GM19193 (cell line): ENCODE measurements around the gene TFCP2.

Experiments used
- POLR2A ChIP-seq: IDR thresholded peaks from 4 replicates; pipeline ENCODE4 v1.6.1; 2011; ENCODE audit not compliant: insufficient read depth, insufficient read length; ENCODE audit errors: extremely low read depth

Gene TFCP2

DNA sequence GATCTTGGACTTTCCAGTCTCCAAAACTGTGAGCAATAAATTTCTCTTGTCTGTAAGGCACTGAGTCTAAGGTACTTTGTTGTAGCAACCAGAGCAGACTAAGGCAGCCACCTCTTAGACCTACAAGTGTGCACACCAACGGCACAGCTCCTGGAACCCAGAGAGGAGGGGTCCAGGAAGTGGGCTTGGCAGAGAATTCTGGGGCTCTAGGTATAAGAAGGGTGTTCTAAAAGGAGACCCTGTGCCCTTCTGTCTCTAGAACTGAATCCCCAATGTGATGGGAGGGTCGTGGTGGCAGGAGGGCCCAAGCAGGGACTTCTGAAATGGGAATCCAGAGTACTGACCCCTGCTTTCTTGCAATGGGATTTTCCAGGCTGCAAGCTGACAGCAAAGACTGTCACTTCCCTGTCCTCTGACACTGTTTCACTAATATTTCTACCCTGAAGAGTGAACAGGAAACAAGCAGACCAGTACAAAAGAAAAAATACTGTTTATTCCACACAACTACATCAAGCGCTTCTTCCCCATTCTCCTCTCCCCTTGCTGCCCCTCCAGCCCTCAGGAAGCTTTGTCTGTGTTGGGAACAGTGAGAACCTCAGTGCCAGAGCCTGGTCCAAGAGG, 13.6 kb upstream of the TFCP2 start:
- TF ChIP-seq POLR2A, result no peak

DNA sequence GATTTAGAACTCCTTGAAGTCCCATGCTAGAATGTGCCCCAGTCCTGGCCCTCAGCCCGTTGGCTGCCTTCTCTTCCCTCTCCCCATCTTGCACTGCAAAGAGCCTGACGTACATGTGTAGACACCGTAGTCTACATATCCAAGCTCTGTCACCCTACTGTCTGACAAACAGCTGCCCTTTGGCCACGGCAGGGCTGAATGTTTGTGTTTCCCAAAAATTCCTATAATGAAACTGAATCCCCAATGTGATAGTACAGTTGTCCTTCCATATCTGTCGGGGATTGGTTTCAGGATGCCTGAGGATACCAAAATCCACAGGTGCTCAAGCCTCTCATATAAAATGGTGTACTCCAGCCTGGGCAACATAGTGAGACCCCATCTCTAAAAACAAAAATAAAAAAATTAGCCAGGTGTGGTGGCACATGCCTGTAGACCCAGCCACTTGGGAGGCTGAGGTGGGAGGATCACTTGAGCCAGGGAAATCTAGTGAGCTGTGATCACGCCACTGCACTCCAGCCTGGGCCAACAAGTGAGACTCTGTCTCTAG, 12.3 kb upstream of the TFCP2 start:
- no peak for TF ChIP-seq POLR2A

DNA sequence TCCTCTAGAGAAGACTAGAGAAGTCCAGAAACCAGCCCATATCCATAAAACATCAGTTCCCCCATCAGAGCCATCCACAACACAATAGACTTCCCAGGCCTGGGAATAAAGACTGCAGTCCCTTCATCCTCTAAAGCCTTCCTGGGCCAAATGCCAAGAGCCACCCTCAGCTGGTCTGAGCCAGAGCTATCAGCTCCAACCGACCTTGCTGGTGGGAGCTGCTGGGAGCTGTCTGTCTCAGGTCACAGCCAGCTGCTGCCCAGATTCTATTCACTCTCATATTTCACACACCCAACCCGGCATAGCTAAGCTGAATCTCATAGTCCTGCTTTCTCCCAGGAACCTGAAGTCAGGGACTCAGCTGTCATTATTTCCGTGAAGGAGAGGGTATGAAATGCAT, 10.9 kb upstream of the TFCP2 start:
- TF ChIP-seq POLR2A, result no peak

DNA sequence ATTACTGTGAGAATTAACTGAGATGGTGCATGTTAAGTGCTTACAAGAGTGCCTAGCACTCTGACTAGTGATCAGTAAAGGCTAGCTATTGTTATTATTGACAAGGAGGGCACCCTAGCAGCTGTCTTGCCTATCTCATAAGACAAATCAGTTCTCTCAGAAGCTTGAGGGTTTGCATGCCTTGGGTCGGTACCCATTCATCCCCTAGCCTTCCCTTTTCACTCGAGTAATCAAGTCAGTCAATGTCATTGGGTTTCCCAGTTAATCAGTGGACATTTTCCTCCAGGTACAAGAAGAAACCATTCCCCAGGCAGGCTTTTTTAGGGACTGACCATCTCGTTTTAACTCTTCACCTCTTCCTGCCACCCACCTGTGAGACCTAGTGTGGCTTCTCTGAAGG, 10.4 kb upstream of the TFCP2 start:
- no peak for TF ChIP-seq POLR2A

DNA sequence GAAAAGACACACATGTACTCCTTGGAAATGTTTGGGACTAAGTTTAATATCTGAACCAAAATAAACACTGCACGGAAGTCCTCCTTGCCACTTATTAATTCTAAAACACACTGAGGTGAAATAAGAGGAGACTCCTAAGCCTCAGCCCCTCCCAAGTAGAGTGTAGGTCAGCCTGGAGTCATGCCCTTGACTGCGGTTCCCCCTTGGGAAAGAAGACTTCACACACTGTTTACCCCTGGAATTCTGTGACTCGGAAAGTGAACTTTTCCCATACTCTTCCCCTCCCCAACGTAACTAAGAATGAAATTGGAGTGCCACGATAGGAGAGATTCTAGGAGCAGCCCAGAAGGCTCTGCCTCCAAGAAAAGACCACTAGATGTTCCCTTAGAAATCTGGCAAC, 8.6 kb upstream of the TFCP2 start:
- TF ChIP-seq POLR2A, result no peak

DNA sequence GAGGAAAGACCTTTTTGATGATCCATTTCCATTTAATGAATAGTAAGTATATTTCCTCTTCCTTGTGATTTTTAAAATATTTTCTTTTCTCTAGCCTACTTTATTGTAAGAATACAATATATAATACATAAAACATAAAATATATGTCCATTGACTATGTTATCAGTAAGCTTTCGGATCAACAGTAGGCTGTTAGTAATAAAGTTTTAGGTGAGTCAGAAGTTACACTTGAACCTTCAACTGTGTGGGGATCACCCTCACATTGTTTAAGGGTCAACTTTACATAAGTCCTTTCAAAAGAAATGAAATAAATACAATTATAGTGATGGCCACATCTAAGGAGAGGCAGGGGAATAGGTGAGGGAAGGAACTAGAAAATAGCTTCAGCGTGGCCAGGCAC, 5.0 kb upstream of the TFCP2 start:
- no peak for TF ChIP-seq POLR2A

DNA sequence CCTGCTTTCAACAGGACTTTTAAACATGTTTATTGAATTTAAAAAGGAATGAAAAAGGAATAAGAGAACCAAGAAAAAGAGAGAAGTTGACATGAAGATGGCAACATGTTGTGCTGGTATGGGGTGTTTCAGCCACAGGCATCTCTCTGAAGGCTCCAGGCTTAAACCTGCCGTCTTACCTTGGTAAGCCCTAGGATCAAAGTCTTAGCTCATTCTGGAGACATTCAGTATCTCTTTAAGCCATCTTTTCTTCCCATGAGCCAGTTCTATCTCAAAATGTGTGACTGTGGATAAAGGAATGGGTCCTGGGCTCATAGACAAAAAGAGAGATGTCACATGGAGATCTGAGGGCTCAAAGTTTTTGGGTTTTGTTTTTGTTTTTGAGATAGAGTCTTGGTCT, 1.6 kb upstream of the TFCP2 start:
- no peak for TF ChIP-seq POLR2A

DNA sequence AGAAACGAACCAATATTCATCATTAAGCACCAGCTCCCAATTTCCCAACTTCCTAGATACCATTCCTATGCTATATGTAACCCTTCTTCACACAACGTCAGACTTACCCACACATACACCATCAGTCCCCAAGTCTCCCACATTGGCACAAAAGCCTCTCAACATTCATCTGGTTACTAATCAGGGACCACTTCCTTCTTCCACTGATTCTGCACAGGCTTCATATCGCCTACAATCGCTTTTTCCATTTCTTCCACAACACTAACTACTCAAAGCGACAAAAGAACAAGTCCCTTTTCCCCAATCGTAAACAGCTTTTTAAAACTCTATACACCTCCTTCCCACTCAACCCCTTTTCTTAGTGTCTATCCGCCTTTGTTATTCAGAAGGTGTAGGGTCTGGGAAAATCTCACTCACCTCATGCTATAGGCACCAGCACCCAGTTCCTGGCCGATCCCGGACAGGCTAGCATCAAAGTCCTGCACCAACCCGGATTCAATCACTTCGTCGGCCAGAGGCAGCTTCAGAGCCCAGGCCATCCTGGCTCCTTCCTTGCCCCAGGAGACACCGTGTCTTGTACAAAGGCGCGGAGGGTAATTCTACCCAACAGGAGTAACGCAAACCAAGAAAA, 936 bp downstream of the TFCP2 start:
- TF ChIP-seq POLR2A, result no peak

DNA sequence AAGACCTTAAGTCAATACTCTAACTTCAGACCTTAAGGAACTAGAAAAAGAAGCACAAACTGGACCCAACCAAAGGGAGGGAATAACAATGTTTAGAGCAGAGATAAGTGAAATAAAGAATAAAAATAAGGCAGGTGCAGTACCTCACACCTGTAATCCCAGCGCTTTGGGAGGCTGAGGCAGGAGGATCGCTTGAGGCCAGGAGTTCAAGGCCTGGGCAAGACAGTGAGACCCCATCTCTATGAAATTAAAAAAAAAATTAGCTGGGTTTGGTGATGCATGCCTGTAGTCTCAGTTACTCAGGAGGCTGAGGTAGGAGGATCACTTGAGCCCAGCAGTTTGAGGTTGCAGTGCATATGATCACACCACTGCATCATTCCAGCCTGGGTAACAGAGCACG, 9.1 kb downstream of the TFCP2 start:
- no peak for TF ChIP-seq POLR2A

DNA sequence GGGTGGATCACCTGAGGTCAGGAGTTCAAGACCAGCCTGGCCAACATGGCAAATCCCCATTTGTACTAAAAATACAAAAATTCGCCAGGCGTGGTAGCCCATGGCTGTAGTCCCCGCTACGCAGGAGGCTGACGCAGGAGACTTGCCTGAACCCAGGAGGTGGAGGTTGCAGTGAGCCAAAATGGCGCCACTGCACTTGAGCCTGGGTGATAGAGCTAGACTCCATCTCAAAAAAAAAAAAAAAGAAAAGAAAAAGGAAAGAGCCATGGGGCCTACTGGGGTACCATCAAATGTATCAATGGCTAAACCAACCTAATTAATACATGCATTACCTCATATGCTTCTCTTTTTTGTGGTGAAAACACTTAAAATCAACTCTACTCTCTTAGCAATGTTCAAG, 10.7 kb downstream of the TFCP2 start:
- no peak for TF ChIP-seq POLR2A

DNA sequence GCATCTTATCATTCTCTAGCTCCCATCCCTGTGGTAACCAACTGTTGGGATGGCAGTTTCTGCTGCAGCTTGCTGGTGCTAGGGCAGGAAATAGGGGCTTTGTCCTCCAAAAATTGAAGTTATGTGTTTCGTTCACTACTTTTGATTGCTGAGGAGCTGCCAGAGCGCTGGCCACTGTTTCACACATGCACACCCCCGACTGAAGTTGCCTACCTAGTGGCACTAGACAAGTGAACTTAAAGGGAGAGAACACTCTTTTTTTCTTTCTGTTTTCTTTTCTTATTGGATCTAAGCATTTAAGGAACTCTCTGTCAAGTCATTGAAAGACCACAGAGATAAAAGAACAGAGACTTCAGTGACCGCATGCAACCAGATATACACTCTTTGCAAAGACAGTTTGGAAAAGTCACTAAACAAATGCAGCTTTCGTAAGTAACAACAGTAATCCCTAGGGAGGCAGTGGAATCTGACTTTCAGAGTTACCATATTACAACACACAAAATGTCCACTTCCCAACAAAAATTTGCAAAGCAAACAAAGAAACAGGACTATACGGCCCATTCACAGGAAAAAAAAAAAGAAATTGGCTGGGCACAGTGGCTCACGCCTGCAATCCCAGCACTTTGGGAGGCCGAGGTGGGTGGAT, 12.0 kb downstream of the TFCP2 start:
- TF ChIP-seq POLR2A, result no peak

DNA sequence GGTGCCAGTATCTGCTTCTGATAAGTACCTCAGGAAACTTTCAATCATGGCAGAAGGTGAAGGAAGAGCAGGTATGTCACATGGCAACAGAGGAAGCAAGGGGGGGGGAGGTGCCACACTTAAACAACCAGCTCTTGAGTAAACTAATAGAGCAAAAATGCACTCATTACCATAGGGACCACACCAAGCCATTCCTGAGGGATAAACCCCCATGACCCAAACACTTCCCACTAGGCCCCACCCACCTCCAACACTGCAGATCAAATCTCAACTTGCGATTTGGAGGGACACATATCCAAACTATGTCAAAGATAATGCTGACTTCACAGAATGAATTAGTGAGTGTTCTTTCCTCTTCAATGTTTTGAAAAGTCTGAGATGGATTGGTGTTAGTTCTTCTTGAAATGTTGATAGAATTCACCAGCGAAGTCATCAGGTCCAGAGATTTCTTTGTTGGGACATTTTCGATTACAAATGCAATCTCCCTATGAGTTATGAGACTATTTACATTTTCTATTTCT, 16.6 kb downstream of the TFCP2 start:
- no peak for TF ChIP-seq POLR2A

DNA sequence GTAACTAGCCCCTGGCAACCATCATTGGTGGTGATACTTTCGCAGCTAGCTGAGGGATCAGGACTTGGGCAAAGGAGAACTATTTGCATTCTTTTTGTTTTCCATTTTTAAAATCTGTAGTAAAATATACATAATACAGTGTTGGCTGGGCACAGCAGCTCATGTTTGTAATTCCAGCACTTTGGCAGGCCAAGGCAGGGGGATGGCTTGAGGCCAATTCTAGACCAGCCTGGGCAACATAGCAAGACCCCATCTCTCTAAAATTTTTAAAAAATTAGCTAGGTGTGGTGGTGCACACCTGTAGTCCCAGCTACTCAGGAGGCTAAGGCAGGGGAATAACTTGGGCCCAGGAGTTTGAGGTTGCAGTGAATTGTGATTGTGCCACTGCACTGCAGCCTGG, 20.0 kb downstream of the TFCP2 start:
- TF ChIP-seq POLR2A, result no peak

DNA sequence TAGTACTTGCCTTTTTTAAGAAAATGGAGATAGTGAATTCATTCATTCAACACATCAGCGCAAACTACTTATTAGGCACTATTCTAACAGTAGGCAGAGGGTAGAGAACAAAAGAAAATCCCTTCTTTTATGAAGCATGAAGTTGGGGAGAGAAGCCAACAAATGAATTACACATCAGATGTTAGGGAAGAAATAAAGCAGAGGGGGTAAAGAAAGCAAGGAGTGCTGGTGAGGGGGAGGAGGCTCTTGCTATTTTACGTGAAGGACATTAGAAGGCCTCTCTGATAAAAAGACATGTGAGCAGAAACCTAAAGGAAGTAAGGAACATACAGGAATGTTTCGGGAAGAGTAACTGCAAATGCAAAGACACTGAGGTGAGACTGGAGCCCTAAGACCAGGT, 22.2 kb downstream of the TFCP2 start:
- TF ChIP-seq POLR2A, result no peak

DNA sequence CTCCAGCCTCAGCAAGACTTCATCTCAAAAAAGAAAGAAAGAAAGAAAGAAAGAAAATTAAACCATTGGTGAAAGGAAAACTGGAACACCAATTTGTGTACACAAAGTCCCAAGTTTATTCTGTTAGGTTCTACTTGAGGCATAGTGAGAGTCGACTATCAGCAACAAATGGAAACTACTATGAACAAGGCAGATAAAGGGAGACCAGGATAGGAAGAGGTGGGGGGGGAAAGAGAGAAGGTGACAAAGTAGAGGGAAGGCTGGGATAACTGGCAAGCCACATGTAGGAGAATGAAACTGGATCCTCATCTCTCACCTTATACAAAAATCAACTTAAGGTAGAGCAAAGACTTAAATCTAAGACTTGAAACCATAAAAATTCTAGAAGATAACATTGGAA, 25.6 kb downstream of the TFCP2 start:
- TF ChIP-seq POLR2A, result no peak
